ENCODE data around the gene PRR19. TPM values are rescaled to one million over a fixed set of nuclear protein-coding genes. Genes with fewer than 3 reads are reported as not detected.

PRR19 gene
- total RNA-seq, 1 experiment from 2014 or later = 3.2 TPM

GRCh38 chr19:42313096-42313839 is 11.3 kb downstream of the PRR19 start, which contains the start of gene TMEM145:
Gene TMEM145, plus strand, starts transcription at chr19:42313309. Its CDS starts 68 bp downstream, at chr19:42313377.
- Histone ChIP-seq H3K9ac (ENCODE audit: extremely low read depth, insufficient read length, low read length) (no peak within 1 kb of the TSS), H3K23me2 (ENCODE audit: insufficient read length, low read depth, low read length, poor library complexity, severe bottlenecking) (peaks cover 3% of the 10 kb centered on the region), H4K8ac (replicated peaks; ENCODE audit: insufficient read length, low read depth, low read length) (no peak within 1 kb of the TSS), H2AK5ac (ENCODE audit: insufficient read length, low read length) (no peak within 1 kb of the TSS), H3K56ac (ENCODE audit: insufficient read length, low read depth, low read length) (no peak within 1 kb of the TSS), H2AFZ (ENCODE audit: low read length) (no peak within 1 kb of the TSS), H2BK5ac (ENCODE audit: insufficient read length, low read length) (no peak within 1 kb of the TSS), H3T11ph (ENCODE audit: low read length) (no peak within 1 kb of the TSS), H3K14ac (ENCODE audit: insufficient read depth, low read length) (no peak within 1 kb of the TSS), H3K23ac (ENCODE audit: insufficient read length, low read depth, low read length) (no peak within 1 kb of the TSS), H2BK20ac (ENCODE audit: low read depth, low read length, poor library complexity, severe bottlenecking) (no peak within 1 kb of the TSS), H3K9me3 (ENCODE audit: control insufficient read depth, low read depth, low read length) (no peaks in the 10 kb centered on the region), H3K79me1 (ENCODE audit: insufficient read depth, low read depth, low read length, poor library complexity, severe bottlenecking) (no peaks in the 10 kb centered on the region), H3K4ac (ENCODE audit: low read depth, low read length) (no peak within 1 kb of the TSS), H3K4me2 (ENCODE audit: insufficient read depth, insufficient read length, low read length) (peak within 1 kb of the TSS; percentile 35), H3K27ac (ENCODE audit: insufficient read length, low read depth, low read length) (no peak within 1 kb of the TSS), H2BK120ac (ENCODE audit: low read depth, low read length, poor library complexity, severe bottlenecking) (no peak within 1 kb of the TSS), H4K5ac (ENCODE audit: insufficient read length, low read depth, low read length) (no peak within 1 kb of the TSS), H4K20me1 (ENCODE audit: control insufficient read depth, insufficient read depth, insufficient read length) (no peaks in the 10 kb centered on the region), H2BK12ac (ENCODE audit: insufficient read length, low read depth, low read length) (no peak within 1 kb of the TSS), H3K79me2 (ENCODE audit: insufficient read depth, low read length) (no peaks in the 10 kb centered on the region), H3K18ac (ENCODE audit: insufficient read length, low read depth, low read length) (no peak within 1 kb of the TSS), H2BK15ac (ENCODE audit: low read depth, low read length) (no peak within 1 kb of the TSS), H4K91ac (ENCODE audit: insufficient read length, low read depth, low read length) (no peak within 1 kb of the TSS), H3K27me3 (ENCODE audit: insufficient read depth, low read length) (peaks cover 3% of the 10 kb centered on the region; the same call in 1 of the 2 replicates), H3K4me1 (ENCODE audit: insufficient read depth, low read length) (no peaks in the 10 kb centered on the region)
- no CpG with 5 or more reads among the region's 67 CpGs for WGBS (ENCODE audit: extremely low coverage, insufficient read length, low lambda C conversion rate)
- peaks cover 9 to 20% of the 10 kb centered on the region in 2 experiments for H3K4me1 Mint-ChIP-seq
- H3K36me3 Mint-ChIP-seq (ENCODE audit: insufficient read depth in 1 of 3, low read depth in 3 of 3) = no peaks in the 10 kb centered on the region; a peak in 1 of 7 replicates
- peaks cover 60% of the 10 kb centered on the region for H3K27me3 Mint-ChIP-seq (ENCODE audit: low read depth)
- peak; percentile 73 for DNase-seq
- H3K9me3 Mint-ChIP-seq = no peaks in the 10 kb centered on the region
- peak within 1 kb of the TSS; percentile 72 to 88 for H3K4me3 Mint-ChIP-seq
- peak; percentile 30; the same call in 2 of the 3 replicates for TF ChIP-seq CTCF (conservative IDR thresholded peaks at IDR 0.05)
- H3K27ac Mint-ChIP-seq = peak within 1 kb of the TSS in 1 of 3 experiments; percentile 52; a peak in 1 of 7 replicates
